GM19463 (cell line): ENCODE measurements around the gene SIGLEC7.

ENCODE experiments used
- ATAC-seq: cut with Tn5 transposase; IDR thresholded peaks from one replicate; pipeline ENCODE4 v1.9.1; 2021; ENCODE audit warnings: mild to moderate bottlenecking, moderate library complexity; ENCODE audit not compliant: unreplicated experiment

SIGLEC7 gene

DNA sequence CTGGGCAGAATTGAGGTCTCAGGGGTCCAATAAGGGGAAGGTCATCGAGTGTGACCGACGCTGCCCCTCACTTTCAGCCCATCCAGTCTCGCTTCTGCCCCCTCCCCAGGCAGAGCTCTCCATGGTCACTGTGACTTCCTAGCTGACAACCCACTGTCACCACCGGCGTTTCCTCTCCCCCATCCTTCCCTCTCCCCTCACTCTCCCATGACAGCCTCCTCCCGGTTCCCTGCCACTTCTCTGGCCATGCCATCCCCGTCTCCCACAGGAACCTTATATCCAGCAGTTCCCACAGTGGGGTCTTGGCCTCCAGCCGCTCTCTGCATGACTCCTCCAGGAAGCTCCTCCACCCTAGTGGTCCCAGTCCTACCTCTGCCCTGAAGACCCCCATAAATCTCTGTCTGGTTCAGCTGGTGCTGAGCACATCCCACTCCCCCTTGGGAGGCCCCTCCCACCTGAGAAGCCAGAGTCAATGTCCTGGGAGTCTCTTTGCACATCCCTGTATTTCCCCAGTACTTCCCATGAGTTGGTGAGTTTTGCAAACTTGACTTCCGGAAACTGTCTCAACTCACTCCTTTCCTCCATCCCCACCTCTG, 58.1 kb downstream of the SIGLEC7 start:
- ATAC-seq = no peak

DNA sequence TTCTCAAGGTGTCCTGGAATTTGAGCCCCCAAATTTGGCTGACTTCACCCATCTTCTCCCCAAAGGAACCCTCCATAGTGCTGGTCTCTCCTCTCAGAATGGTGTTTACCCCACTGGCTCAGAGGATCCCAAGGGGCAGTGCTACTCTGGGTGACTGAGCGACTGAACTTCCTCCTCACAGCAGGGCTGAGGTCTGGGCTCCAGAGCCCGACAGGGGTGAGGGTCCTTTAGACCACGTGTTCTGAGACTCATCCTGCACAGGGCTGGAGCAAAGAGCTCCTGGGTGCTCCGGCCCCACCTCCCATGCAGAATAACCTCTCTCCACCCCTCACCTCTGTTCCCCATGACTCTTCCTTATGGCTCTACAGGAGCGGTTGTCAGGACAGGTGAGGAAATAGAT, 59.6 kb downstream of the SIGLEC7 start:
- no peak for ATAC-seq
